ENCODE data around the gene WDR12. TPM values are rescaled to one million over a fixed set of nuclear protein-coding genes. Genes with fewer than 3 reads are reported as not detected.
"Not testable (repeated sequence)": the region's sequence is repeated elsewhere in the genome, so short reads cannot be mapped to it uniquely, and the experiment has no call there.

The WDR12 gene
- polyA plus RNA-seq (2012; ENCODE audit: missing spikeins): 85.9 TPM

- peak; percentile 95 for FAIRE-seq
- peak; percentile 66 for DNase-seq (ENCODE audit: insufficient read length)
- peak; percentile 89 for TF ChIP-seq POLR2AphosphoS5 (IDR thresholded peaks at IDR 0.05; ENCODE audit: low read depth, low read length)
- peak; percentile 80 for TF ChIP-seq POLR2A (IDR thresholded peaks at IDR 0.05; ENCODE audit: low read depth, low read length)
- peak; percentile 64 for TF ChIP-seq TAF1 (IDR thresholded peaks at IDR 0.05; ENCODE audit: borderline replicate concordance, low read depth, low read length)
These were observed at the start of gene WDR12, which contains the start of gene CARF for GRCh38 chr2:202911512-202912341. TSS of gene WDR12 (minus strand) at chr2:202911673. CDS start at chr2:202911476, 197 bp downstream. TSS of gene CARF (plus strand) at chr2:202912275. CDS start at chr2:202941903, 29,628 bp downstream.

GRCh38 chr2:202960524-202960923, 49.1 kb upstream of the WDR12 start:
- DNase-seq (ENCODE audit: insufficient read length): no peak
- TF ChIP-seq TAF1 (IDR thresholded peaks at IDR 0.05; ENCODE audit: borderline replicate concordance, low read depth, low read length) (no peak), POLR2AphosphoS5 (IDR thresholded peaks at IDR 0.05; ENCODE audit: low read depth, low read length) (no peak), POLR2A (IDR thresholded peaks at IDR 0.05; ENCODE audit: low read depth, low read length) (no peak)
- FAIRE-seq: no peak

GRCh38 chr2:202950592-202950991, 39.1 kb upstream of the WDR12 start:
- DNase-seq (ENCODE audit: insufficient read length) (no peak), FAIRE-seq (peak; percentile 42)

GRCh38 chr2:202949333-202949732, 37.9 kb upstream of the WDR12 start:
- not testable (repeated sequence) for DNase-seq (ENCODE audit: insufficient read length); FAIRE-seq

More at GRCh38 chr2:202950592-202950991, 39.1 kb upstream of the WDR12 start:
- TF ChIP-seq TAF1 (IDR thresholded peaks at IDR 0.05; ENCODE audit: borderline replicate concordance, low read depth, low read length): no peak
- TF ChIP-seq POLR2AphosphoS5 (IDR thresholded peaks at IDR 0.05; ENCODE audit: low read depth, low read length): no peak
- no peak for TF ChIP-seq POLR2A (IDR thresholded peaks at IDR 0.05; ENCODE audit: low read depth, low read length)

GRCh38 chr2:202945497-202945896, 34.0 kb upstream of the WDR12 start:
- FAIRE-seq (no peak), DNase-seq (ENCODE audit: insufficient read length) (no peak)
- no peak for TF ChIP-seq POLR2A (IDR thresholded peaks at IDR 0.05; ENCODE audit: low read depth, low read length)
- no peak for TF ChIP-seq TAF1 (IDR thresholded peaks at IDR 0.05; ENCODE audit: borderline replicate concordance, low read depth, low read length)
- no peak for TF ChIP-seq POLR2AphosphoS5 (IDR thresholded peaks at IDR 0.05; ENCODE audit: low read depth, low read length)

- no peak for FAIRE-seq
- TF ChIP-seq POLR2AphosphoS5 (IDR thresholded peaks at IDR 0.05; ENCODE audit: low read depth, low read length) (no peak), TAF1 (IDR thresholded peaks at IDR 0.05; ENCODE audit: borderline replicate concordance, low read depth, low read length) (no peak), POLR2A (IDR thresholded peaks at IDR 0.05; ENCODE audit: low read depth, low read length) (no peak)
- DNase-seq (ENCODE audit: insufficient read length): no peak
These were observed 33.3 kb upstream of the WDR12 start for GRCh38 chr2:202944816-202945215.

- TF ChIP-seq POLR2AphosphoS5 (IDR thresholded peaks at IDR 0.05; ENCODE audit: low read depth, low read length): no peak
- no peak for TF ChIP-seq POLR2A (IDR thresholded peaks at IDR 0.05; ENCODE audit: low read depth, low read length)
- TF ChIP-seq TAF1 (IDR thresholded peaks at IDR 0.05; ENCODE audit: borderline replicate concordance, low read depth, low read length): no peak
- DNase-seq (ENCODE audit: insufficient read length) (no peak), FAIRE-seq (no peak)
These were observed 32.9 kb upstream of the WDR12 start for GRCh38 chr2:202944408-202944807.

- no peak for FAIRE-seq
- no peak for DNase-seq (ENCODE audit: insufficient read length)
- TF ChIP-seq POLR2AphosphoS5 (IDR thresholded peaks at IDR 0.05; ENCODE audit: low read depth, low read length) (no peak), TAF1 (IDR thresholded peaks at IDR 0.05; ENCODE audit: borderline replicate concordance, low read depth, low read length) (no peak), POLR2A (IDR thresholded peaks at IDR 0.05; ENCODE audit: low read depth, low read length) (no peak)
These were observed 30.3 kb upstream of the WDR12 start for GRCh38 chr2:202941771-202942170.

- no peak for FAIRE-seq
- TF ChIP-seq POLR2AphosphoS5 (IDR thresholded peaks at IDR 0.05; ENCODE audit: low read depth, low read length): no peak
- TF ChIP-seq POLR2A (IDR thresholded peaks at IDR 0.05; ENCODE audit: low read depth, low read length): no peak
- no peak for TF ChIP-seq TAF1 (IDR thresholded peaks at IDR 0.05; ENCODE audit: borderline replicate concordance, low read depth, low read length)
- DNase-seq (ENCODE audit: insufficient read length): no peak
These were observed 27.5 kb upstream of the WDR12 start for GRCh38 chr2:202938960-202939359.

GRCh38 chr2:202934456-202934855, 23.0 kb upstream of the WDR12 start:
- TF ChIP-seq POLR2A (IDR thresholded peaks at IDR 0.05; ENCODE audit: low read depth, low read length) (no peak), POLR2AphosphoS5 (IDR thresholded peaks at IDR 0.05; ENCODE audit: low read depth, low read length) (no peak), TAF1 (IDR thresholded peaks at IDR 0.05; ENCODE audit: borderline replicate concordance, low read depth, low read length) (no peak)
- DNase-seq (ENCODE audit: insufficient read length): no peak
- no peak for FAIRE-seq

GRCh38 chr2:202933958-202934357, 22.5 kb upstream of the WDR12 start:
- no peak for TF ChIP-seq POLR2AphosphoS5 (IDR thresholded peaks at IDR 0.05; ENCODE audit: low read depth, low read length)
- no peak for TF ChIP-seq TAF1 (IDR thresholded peaks at IDR 0.05; ENCODE audit: borderline replicate concordance, low read depth, low read length)
- no peak for TF ChIP-seq POLR2A (IDR thresholded peaks at IDR 0.05; ENCODE audit: low read depth, low read length)

GRCh38 chr2:202933139-202933510, 21.7 kb upstream of the WDR12 start:
- DNase-seq (ENCODE audit: insufficient read length) (no peak), FAIRE-seq (no peak)
- TF ChIP-seq POLR2AphosphoS5 (IDR thresholded peaks at IDR 0.05; ENCODE audit: low read depth, low read length) (no peak), TAF1 (IDR thresholded peaks at IDR 0.05; ENCODE audit: borderline replicate concordance, low read depth, low read length) (no peak), POLR2A (IDR thresholded peaks at IDR 0.05; ENCODE audit: low read depth, low read length) (no peak)

More at GRCh38 chr2:202933958-202934357, 22.5 kb upstream of the WDR12 start:
- DNase-seq (ENCODE audit: insufficient read length): no peak
- FAIRE-seq: no peak

Data from GM12892 (cell line).